Measurements from ENCODE around the gene DRC7.

Gene DRC7

DNA sequence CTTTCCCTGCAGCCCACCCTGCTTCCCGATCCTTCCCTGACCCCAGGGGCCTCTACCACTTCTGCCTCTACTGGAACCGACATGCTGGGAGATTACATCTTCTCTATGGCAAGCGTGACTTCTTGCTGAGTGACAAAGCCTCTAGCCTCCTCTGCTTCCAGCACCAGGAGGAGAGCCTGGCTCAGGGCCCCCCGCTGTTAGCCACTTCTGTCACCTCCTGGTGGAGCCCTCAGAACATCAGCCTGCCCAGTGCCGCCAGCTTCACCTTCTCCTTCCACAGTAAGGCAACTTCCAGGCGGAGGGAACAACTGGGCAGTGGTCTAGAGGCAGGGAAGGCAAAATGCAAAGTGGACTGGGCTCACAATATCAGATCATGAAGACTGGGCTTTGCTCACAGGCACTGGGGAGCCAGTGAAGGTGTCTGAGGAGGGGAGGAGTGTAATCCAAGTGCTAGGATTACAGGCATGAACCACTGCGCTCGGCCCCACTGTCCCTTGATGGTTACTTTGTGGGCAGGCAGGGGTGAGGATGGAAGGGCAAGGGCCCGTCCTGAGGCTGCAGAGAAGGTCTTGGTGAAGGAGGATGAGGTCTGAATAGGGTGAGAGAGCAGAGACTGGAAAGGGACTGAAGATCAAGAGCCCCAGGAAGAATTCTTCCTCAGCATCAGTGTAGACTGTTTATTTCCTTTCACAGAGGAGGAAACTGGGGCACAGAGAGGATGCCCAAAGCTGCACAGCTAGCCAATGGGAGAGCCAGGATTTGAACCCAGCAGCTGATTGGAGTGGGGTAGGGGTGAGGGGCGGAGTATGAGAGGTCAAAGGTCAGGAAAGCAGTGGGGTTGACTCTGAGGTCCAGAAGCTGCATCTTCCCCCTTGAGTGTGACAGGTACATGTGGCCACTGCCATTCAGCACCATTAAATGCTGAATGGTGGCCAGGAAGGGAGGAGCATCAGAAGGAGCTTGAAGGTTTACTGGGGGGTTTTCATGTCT, 43.0 kb upstream of the DRC7 start:
- Histone ChIP-seq H3K36me3 (ENCODE audit: control insufficient read depth, insufficient read depth, low read length) (no peaks in the 10 kb centered on the region), H3K4me1 (ENCODE audit: control insufficient read depth, insufficient read depth, low read length) (peaks cover 8% of the 10 kb centered on the region; the same call in 1 of the 2 replicates), H3K9ac (ENCODE audit: low read length) (no peak overlapping the region), H3K9me3 (ENCODE audit: control insufficient read depth, insufficient read depth, low read depth, low read length) (no peaks in the 10 kb centered on the region), H3K27ac (ENCODE audit: low read depth, low read length) (no peak overlapping the region), H3K27me3 (ENCODE audit: control insufficient read depth, insufficient read depth, low read length) (no peaks in the 10 kb centered on the region), H3K4me3 (ENCODE audit: low read depth, low read length) (no peak overlapping the region)

GRCh38 chr16:57652695-57653471, 41.7 kb upstream of the DRC7 start:
- H3K9me3 ChIP-seq (ENCODE audit: control insufficient read depth, insufficient read depth, low read depth, low read length), result no peaks in the 10 kb centered on the region
- peaks cover 8% of the 10 kb centered on the region; the same call in 1 of the 2 replicates for H3K4me1 ChIP-seq (ENCODE audit: control insufficient read depth, insufficient read depth, low read length)
- H3K36me3 ChIP-seq (ENCODE audit: control insufficient read depth, insufficient read depth, low read length), result no peaks in the 10 kb centered on the region
- no peak overlapping the region for H3K9ac ChIP-seq (ENCODE audit: low read length)
- no peak overlapping the region for H3K27ac ChIP-seq (ENCODE audit: low read depth, low read length)
- no peak overlapping the region for H3K4me3 ChIP-seq (ENCODE audit: low read depth, low read length)
- no peaks in the 10 kb centered on the region for H3K27me3 ChIP-seq (ENCODE audit: control insufficient read depth, insufficient read depth, low read length)

DNA sequence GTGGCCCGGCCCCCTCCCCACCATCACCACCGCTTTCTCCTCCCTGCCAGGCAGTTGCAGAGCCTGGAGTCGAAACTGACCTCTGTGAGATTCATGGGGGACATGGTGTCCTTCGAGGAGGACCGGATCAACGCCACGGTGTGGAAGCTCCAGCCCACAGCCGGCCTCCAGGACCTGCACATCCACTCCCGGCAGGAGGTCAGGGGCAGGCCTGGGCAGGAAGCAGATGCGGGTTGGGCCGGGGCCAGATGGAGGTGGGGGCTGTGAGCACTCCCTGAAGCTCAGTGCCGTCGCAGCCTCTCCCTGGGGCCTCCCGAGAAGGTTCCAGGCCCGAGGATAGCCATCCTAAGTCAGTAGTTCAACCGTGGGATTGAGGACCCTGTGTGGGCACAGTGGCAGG, 40.7 kb upstream of the DRC7 start:
- Histone ChIP-seq H3K9ac (ENCODE audit: low read length) (no peak overlapping the region), H3K4me1 (ENCODE audit: control insufficient read depth, insufficient read depth, low read length) (peaks cover 8% of the 10 kb centered on the region; the same call in 1 of the 2 replicates), H3K4me3 (ENCODE audit: low read depth, low read length) (no peak overlapping the region), H3K27ac (ENCODE audit: low read depth, low read length) (no peak overlapping the region), H3K27me3 (ENCODE audit: control insufficient read depth, insufficient read depth, low read length) (no peaks in the 10 kb centered on the region), H3K9me3 (ENCODE audit: control insufficient read depth, insufficient read depth, low read depth, low read length) (no peaks in the 10 kb centered on the region), H3K36me3 (ENCODE audit: control insufficient read depth, insufficient read depth, low read length) (no peaks in the 10 kb centered on the region)

DNA sequence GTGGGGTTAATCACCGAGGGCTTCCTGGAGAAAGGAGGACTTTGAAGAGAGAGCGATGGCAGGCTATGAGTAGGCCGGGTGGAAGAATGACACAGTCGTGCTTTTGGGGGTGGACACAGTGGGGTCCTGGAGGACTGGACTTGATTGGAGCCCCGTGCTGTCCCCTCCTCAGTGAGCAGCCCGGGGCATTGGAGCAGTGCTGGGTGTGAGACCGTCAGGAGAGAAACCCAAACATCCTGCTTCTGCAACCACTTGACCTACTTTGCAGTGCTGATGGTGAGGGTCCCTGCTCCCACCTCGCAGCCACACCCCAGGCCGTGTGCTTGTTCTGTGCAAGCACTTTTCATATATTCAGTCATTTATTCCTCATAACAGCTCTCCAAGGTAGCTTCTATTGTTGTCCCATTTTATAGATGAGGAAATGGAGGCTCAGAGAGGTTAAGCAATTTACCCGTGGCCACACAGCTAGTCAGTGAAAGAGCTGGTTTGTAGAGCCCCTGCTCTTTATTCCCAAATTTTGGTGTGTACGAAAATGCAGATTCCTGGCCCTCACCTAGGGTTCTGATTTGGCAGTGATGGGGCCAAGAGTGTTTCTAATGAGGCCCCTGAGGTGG, 38.2 kb upstream of the DRC7 start:
- H3K27ac ChIP-seq (ENCODE audit: low read depth, low read length), result no peak overlapping the region
- H3K27me3 ChIP-seq (ENCODE audit: control insufficient read depth, insufficient read depth, low read length), result no peaks in the 10 kb centered on the region
- no peak overlapping the region for H3K9ac ChIP-seq (ENCODE audit: low read length)
- peaks cover 8% of the 10 kb centered on the region; the same call in 1 of the 2 replicates for H3K4me1 ChIP-seq (ENCODE audit: control insufficient read depth, insufficient read depth, low read length)
- H3K36me3 ChIP-seq (ENCODE audit: control insufficient read depth, insufficient read depth, low read length), result no peaks in the 10 kb centered on the region
- H3K9me3 ChIP-seq (ENCODE audit: control insufficient read depth, insufficient read depth, low read depth, low read length), result no peaks in the 10 kb centered on the region
- H3K4me3 ChIP-seq (ENCODE audit: low read depth, low read length), result no peak overlapping the region

- no peaks in the 10 kb centered on the region for H3K36me3 ChIP-seq (ENCODE audit: control insufficient read depth, insufficient read depth, low read length)
- H3K9me3 ChIP-seq (ENCODE audit: control insufficient read depth, insufficient read depth, low read depth, low read length), result no peaks in the 10 kb centered on the region
- no peak overlapping the region for H3K9ac ChIP-seq (ENCODE audit: low read length)
- no peak overlapping the region for H3K27ac ChIP-seq (ENCODE audit: low read depth, low read length)
- H3K4me1 ChIP-seq (ENCODE audit: control insufficient read depth, insufficient read depth, low read length), result peaks cover 8% of the 10 kb centered on the region; the same call in 1 of the 2 replicates
- no peak overlapping the region for H3K4me3 ChIP-seq (ENCODE audit: low read depth, low read length)
- H3K27me3 ChIP-seq (ENCODE audit: control insufficient read depth, insufficient read depth, low read length), result no peaks in the 10 kb centered on the region
These were observed 37.4 kb upstream of the DRC7 start for GRCh38 chr16:57657228-57657627.

DNA sequence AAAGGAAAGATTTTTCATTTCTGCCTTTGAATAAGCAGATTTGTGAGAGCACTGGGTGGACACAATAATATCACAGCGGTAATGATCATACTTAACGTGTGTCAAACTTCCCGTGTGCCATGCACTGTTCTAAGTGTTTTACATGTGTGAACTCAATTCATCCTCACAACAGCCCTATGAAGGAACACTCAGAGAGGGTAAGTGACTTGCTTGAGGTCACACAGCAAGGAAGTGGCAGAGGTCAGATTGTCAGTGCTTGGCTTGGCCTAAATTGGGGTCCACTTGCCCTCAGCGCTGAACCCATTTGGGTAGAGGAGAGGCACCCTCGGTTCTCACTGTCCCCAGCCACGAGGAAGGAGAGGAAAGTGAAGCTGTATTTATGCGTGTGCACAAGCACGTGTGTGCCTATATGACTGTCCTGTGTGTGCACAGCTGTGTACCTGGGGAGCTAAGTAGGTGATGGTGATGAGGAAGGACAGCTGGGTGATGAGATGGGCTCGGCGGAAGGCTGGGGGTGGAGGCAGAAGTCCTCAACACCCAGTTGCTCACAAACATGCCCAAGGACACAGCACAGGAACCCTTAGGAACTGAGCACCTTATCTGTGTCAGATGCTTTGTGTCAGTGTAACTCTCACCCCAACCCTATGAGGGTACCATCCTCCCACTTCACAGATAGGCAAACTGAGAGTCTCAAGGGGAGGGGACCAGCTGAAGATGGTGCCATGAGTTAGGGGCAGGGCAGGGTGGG, 36.3 kb upstream of the DRC7 start:
- Histone ChIP-seq H3K27me3 (ENCODE audit: control insufficient read depth, insufficient read depth, low read length) (no peaks in the 10 kb centered on the region), H3K9ac (ENCODE audit: low read length) (no peak overlapping the region), H3K36me3 (ENCODE audit: control insufficient read depth, insufficient read depth, low read length) (no peaks in the 10 kb centered on the region), H3K4me1 (ENCODE audit: control insufficient read depth, insufficient read depth, low read length) (peaks cover 8% of the 10 kb centered on the region; the same call in 1 of the 2 replicates), H3K9me3 (ENCODE audit: control insufficient read depth, insufficient read depth, low read depth, low read length) (no peaks in the 10 kb centered on the region), H3K4me3 (ENCODE audit: low read depth, low read length) (no peak overlapping the region), H3K27ac (ENCODE audit: low read depth, low read length) (no peak overlapping the region)

- no peak overlapping the region for H3K4me3 ChIP-seq (ENCODE audit: low read depth, low read length)
These were observed 35.5 kb upstream of the DRC7 start for GRCh38 chr16:57658878-57659674.

GRCh38 chr16:57660715-57661463, 33.7 kb upstream of the DRC7 start:
- no peaks in the 10 kb centered on the region for H3K9me3 ChIP-seq (ENCODE audit: control insufficient read depth, insufficient read depth, low read depth, low read length)
- no peaks in the 10 kb centered on the region for H3K36me3 ChIP-seq (ENCODE audit: control insufficient read depth, insufficient read depth, low read length)
- H3K9ac ChIP-seq (ENCODE audit: low read length), result no peak overlapping the region
- no peaks in the 10 kb centered on the region for H3K27me3 ChIP-seq (ENCODE audit: control insufficient read depth, insufficient read depth, low read length)
- H3K27ac ChIP-seq (ENCODE audit: low read depth, low read length), result no peak overlapping the region
- no peaks in the 10 kb centered on the region for H3K4me1 ChIP-seq (ENCODE audit: control insufficient read depth, insufficient read depth, low read length)
- H3K4me3 ChIP-seq (ENCODE audit: low read depth, low read length), result no peak overlapping the region

More at GRCh38 chr16:57658878-57659674, 35.5 kb upstream of the DRC7 start:
- Histone ChIP-seq H3K27me3 (ENCODE audit: control insufficient read depth, insufficient read depth, low read length) (no peaks in the 10 kb centered on the region), H3K27ac (ENCODE audit: low read depth, low read length) (no peak overlapping the region), H3K4me1 (ENCODE audit: control insufficient read depth, insufficient read depth, low read length) (peaks cover 1% of the 10 kb centered on the region; the same call in 1 of the 2 replicates), H3K9me3 (ENCODE audit: control insufficient read depth, insufficient read depth, low read depth, low read length) (no peaks in the 10 kb centered on the region), H3K36me3 (ENCODE audit: control insufficient read depth, insufficient read depth, low read length) (no peaks in the 10 kb centered on the region), H3K9ac (ENCODE audit: low read length) (no peak overlapping the region)

DNA sequence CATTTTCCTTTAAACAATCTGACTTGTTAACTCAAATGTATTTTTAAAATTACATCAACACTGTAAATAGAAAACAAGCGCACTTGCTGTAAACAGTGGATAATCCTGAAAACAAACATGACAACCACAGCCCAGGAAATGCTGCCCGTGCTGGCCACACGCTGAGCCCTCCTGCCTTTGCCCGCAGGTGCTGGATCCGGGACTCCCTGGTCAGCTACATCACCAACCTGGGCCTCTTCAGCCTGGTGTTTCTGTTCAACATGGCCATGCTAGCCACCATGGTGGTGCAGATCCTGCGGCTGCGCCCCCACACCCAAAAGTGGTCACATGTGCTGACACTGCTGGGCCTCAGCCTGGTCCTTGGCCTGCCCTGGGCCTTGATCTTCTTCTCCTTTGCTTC, 33.1 kb upstream of the DRC7 start:
- Histone ChIP-seq H3K36me3 (ENCODE audit: control insufficient read depth, insufficient read depth, low read length) (no peaks in the 10 kb centered on the region), H3K27ac (ENCODE audit: low read depth, low read length) (no peak overlapping the region)

More for the DNA sequence above, 33.1 kb upstream of the DRC7 start:
- Histone ChIP-seq H3K4me1 (ENCODE audit: control insufficient read depth, insufficient read depth, low read length) (no peaks in the 10 kb centered on the region), H3K9me3 (ENCODE audit: control insufficient read depth, insufficient read depth, low read depth, low read length) (no peaks in the 10 kb centered on the region), H3K27me3 (ENCODE audit: control insufficient read depth, insufficient read depth, low read length) (no peaks in the 10 kb centered on the region), H3K9ac (ENCODE audit: low read length) (no peak overlapping the region), H3K4me3 (ENCODE audit: low read depth, low read length) (no peak overlapping the region)

Data from HUES6 (cell line).